Measurements from ENCODE around the gene TBX19.

GRCh38 chr1:168271636-168272035 lies 9.0 kb upstream of the TBX19 start:
- TF ChIP-seq CTCF (IDR thresholded peaks at IDR 0.05) (no peak), POLR2A (IDR thresholded peaks at IDR 0.05) (no peak)

All from vagina (tissue), 2 donors.